Vagina (tissue), 2 donors: ENCODE data around the gene CAMSAP1. TPM values are rescaled to one million over a fixed set of nuclear protein-coding genes. Genes with fewer than 3 reads are reported as not detected.

Experiments used
- DNase-seq, 2 donors: peaks; one replicate each; pipeline ENCODE4 v3.0.0-alpha.2; 2017; ENCODE audit errors: extremely low spot score in 2 of 2
- H3K27ac ChIP-seq: fragments of 200-600 bp; sonication (generic); one replicate; pipeline ENCODE4 v1.5.1; 2019
- H3K27me3 ChIP-seq: fragments of 200-600 bp; sonication (generic); one replicate; pipeline ENCODE4 v1.5.1; 2019
- H3K36me3 ChIP-seq, 2 donors: fragments of 200-600 bp; sonication (generic); one replicate each; pipeline ENCODE4 v1.5.1; 2017 to 2019
- H3K4me1 ChIP-seq: fragments of 200-600 bp; sonication (generic); one replicate; pipeline ENCODE4 v1.5.1; 2019
- H3K4me3 ChIP-seq, 2 donors: fragments of 200-600 bp; sonication (generic); 1 replicate in 1 of 2; 2 replicates in 1 of 2; pipeline ENCODE4 v1.5.1; 2016 to 2019
- H3K9me3 ChIP-seq: fragments of 200-600 bp; sonication (generic); one replicate; pipeline ENCODE4 v1.5.1; 2019
- POLR2A ChIP-seq, 2 donors: fragments of 450-650 bp; IDR thresholded peaks; one replicate each; pipeline ENCODE4 v1.6.1; 2017; ENCODE audit warnings: antibody characterized with exemption in 2 of 2, mild to moderate bottlenecking in 2 of 2, moderate library complexity in 2 of 2
- POLR2AphosphoS5 ChIP-seq, 2 donors: sonication (generic); formaldehyde crosslinking; IDR thresholded peaks; one replicate each; pipeline ENCODE4 v1.9.0; 2017; ENCODE audit warnings: antibody characterized with exemption in 2 of 2, mild to moderate bottlenecking in 2 of 2, low read depth in 1 of 2; ENCODE audit not compliant: insufficient read depth in 1 of 2
- intact Hi-C: fragments of 100-400 bp; cut with DNase I; formaldehyde crosslinking; loops from one replicate; pipeline ENCODE4 v1.15.1; 2023
- total RNA-seq: library from RNA; depleted of rRNA; stranded (reverse); fragments of >200 nt; gene quantifications from one replicate; pipeline ENCODE4 v1.2.3, GENCODE V29; 2016
- TF ChIP-seq, protein P1 (sequence below), 3 experiments: fragments of 450-650 bp in 2 of 3; fragments of 200-600 bp in 1 of 3; sonication (generic) in 1 of 3; IDR thresholded peaks; one replicate each; pipeline ENCODE4 v1.5.1; 2017 to 2019; ENCODE audit warnings: antibody characterized with exemption in 3 of 3, mild to moderate bottlenecking in 2 of 3, moderate library complexity in 2 of 3

CAMSAP1 gene
- total RNA-seq, 1 donor from 2014 or later = 20.9 TPM

DNA sequence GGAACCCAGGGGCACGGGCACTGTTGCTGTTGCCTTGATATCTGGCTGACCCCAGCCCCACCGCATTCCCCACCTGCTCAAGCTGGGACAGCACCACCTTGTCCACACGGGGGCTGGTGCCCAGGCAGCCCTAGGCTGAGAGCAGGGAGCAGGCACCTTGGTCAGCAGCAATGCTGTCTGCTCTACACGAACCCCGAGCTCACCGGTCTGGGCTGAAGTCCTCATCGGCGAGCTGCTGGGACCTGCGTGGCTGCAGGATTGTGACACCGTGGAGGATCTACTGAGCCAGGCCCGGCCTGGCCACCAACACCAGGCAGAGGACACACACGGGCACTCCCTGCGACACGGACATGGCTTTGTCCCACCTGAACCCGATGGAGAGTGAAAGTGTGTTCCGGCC, 127.3 kb downstream of the CAMSAP1 start:
- TF ChIP-seq POLR2A (IDR thresholded peaks at IDR 0.05) = no peak
- TF ChIP-seq POLR2AphosphoS5 (IDR thresholded peaks at IDR 0.05; ENCODE audit: insufficient read depth in 1 of 2, low read depth in 1 of 2) = no peak
- TF ChIP-seq, protein P1, sequence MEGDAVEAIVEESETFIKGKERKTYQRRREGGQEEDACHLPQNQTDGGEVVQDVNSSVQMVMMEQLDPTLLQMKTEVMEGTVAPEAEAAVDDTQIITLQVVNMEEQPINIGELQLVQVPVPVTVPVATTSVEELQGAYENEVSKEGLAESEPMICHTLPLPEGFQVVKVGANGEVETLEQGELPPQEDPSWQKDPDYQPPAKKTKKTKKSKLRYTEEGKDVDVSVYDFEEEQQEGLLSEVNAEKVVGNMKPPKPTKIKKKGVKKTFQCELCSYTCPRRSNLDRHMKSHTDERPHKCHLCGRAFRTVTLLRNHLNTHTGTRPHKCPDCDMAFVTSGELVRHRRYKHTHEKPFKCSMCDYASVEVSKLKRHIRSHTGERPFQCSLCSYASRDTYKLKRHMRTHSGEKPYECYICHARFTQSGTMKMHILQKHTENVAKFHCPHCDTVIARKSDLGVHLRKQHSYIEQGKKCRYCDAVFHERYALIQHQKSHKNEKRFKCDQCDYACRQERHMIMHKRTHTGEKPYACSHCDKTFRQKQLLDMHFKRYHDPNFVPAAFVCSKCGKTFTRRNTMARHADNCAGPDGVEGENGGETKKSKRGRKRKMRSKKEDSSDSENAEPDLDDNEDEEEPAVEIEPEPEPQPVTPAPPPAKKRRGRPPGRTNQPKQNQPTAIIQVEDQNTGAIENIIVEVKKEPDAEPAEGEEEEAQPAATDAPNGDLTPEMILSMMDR (IDR thresholded peaks at IDR 0.05) = no peak
- Histone ChIP-seq H3K4me1 (no peaks in the 10 kb centered on the region), H3K36me3 (no peaks in the 10 kb centered on the region), H3K9me3 (no peaks in the 10 kb centered on the region), H3K4me3 (no peak overlapping the region), H3K27me3 (no peaks in the 10 kb centered on the region), H3K27ac (no peak overlapping the region)
- intact Hi-C loops = no loop called here
- DNase-seq = no peak

DNA sequence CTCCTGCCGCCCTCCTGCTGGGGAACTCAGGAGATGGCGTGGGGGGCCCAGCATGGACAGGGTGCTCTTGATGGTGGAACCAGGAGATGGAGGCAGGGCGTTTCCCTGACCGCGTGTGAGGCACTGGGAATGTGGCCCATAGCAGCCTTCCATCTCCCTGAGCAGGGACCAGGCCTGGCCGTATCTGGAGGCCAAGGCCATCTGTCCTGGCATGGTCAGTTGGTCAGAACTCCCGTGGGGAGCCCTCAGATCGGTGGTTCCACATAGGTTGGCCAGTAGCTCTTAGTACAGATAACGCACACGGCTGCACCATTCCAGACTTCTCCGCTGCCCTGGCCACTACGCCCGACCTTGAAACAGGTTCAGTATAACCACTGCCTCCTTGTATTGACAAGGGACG, 127.8 kb downstream of the CAMSAP1 start:
- no peaks in the 10 kb centered on the region for H3K4me1 ChIP-seq
- no peaks in the 10 kb centered on the region for H3K36me3 ChIP-seq
- TF ChIP-seq POLR2AphosphoS5 (IDR thresholded peaks at IDR 0.05; ENCODE audit: insufficient read depth in 1 of 2, low read depth in 1 of 2) (no peak), POLR2A (IDR thresholded peaks at IDR 0.05) (no peak)
- TF ChIP-seq, protein P1 (IDR thresholded peaks at IDR 0.05) = no peak
- no peak overlapping the region for H3K4me3 ChIP-seq
- intact Hi-C loops = no loop called here
- no peaks in the 10 kb centered on the region for H3K9me3 ChIP-seq
- DNase-seq = no peak
- no peak overlapping the region for H3K27ac ChIP-seq
- H3K27me3 ChIP-seq = no peaks in the 10 kb centered on the region

DNA sequence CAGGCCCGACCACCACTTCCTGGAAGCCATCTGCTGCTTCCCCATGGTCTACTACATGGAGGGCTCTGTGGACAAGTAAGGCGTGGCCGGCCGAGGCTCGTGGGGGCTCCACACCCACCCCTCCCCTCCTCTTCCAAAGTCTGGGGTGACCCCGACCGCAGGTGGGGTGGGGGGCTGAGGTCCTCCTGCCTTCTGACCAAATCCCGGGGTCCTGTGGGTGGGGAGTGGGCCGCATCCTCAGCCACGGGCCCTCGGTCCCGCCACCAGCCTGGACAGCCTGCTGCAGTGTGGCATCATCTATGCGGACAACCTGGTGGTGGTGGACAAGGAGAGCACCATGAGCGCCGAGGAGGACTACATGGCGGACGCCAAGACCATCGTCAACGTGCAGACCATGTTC, 128.9 kb downstream of the CAMSAP1 start:
- TF ChIP-seq, protein P1 (IDR thresholded peaks at IDR 0.05) = no peak
- no peak for TF ChIP-seq POLR2AphosphoS5 (IDR thresholded peaks at IDR 0.05; ENCODE audit: insufficient read depth in 1 of 2, low read depth in 1 of 2)
- Histone ChIP-seq H3K27me3 (no peaks in the 10 kb centered on the region), H3K9me3 (no peaks in the 10 kb centered on the region), H3K4me3 (no peak overlapping the region), H3K27ac (no peak overlapping the region), H3K36me3 (no peaks in the 10 kb centered on the region), H3K4me1 (no peaks in the 10 kb centered on the region)
- DNase-seq = no peak
- intact Hi-C loops = no loop called here

DNA sequence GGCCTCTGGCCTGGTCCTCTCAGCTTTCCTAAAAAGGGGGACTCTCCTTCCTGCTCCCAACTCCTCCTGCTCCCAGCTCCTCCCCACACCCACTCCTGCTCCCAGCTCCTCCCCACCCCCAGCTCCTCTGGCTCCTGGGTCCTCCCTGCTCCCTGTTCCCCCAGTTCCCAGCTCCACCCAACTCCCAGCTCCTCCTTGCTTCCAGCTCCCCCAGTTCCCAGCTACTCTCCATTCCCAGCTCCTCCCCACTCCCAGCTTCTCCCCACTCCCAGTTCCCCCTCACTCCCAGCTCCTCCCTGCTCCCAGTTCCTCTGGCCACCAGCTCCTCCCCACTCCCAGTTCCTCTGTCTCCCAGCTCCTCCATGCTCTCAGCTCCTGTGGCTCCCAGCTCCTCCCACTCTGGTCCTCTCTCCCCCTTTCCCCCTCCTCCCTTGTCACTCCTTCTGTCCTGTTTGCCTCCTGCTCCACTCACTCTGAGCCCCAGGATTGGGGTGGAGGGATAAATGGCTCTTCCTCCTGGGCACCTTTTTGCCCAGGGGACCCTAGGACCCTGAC, 129.6 kb downstream of the CAMSAP1 start:
- intact Hi-C loops = no loop called here
- H3K27me3 ChIP-seq = no peaks in the 10 kb centered on the region
- H3K4me3 ChIP-seq = no peak overlapping the region
- H3K4me1 ChIP-seq = no peaks in the 10 kb centered on the region
- no peak overlapping the region for H3K27ac ChIP-seq
- TF ChIP-seq, protein P1 (IDR thresholded peaks at IDR 0.05) = no peak
- TF ChIP-seq POLR2A (IDR thresholded peaks at IDR 0.05) = no peak
- TF ChIP-seq POLR2AphosphoS5 (IDR thresholded peaks at IDR 0.05; ENCODE audit: insufficient read depth in 1 of 2, low read depth in 1 of 2) = no peak
- H3K9me3 ChIP-seq = no peaks in the 10 kb centered on the region
- no peaks in the 10 kb centered on the region for H3K36me3 ChIP-seq
- no peak for DNase-seq

DNA sequence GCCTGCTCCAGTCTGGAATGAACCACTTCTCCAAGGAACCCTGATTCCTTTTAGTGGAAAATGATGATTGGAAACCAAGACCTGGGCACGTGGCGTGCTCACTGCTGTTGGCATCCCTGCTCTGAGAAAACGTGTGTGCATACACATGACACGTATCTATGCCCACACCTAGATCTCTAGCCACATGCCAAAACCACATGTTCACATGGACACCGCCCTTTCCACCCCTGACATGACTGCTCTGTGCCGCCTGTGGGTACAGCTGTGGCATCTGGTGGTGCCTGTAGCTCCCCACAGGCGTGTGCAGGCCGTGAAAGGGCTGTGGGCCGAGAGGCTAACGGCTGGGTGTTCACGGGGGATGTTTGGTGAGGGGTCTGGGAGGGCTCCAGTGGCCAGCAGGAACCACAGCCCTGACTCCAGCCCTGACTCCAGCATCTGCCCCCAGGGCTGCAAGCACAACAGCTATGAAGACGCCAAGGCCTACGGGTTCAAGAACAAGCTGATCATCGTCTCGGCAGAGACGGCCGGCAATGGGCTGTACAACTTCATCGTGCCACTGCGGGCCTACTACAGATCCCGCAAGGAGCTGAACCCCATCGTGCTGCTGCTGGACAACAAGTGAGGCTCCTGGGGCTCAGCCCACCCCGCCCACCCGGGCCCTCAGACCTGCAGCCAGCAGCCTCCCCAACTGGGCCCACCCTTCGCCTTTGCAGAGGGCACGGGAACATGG, 130.3 kb downstream of the CAMSAP1 start:
- Histone ChIP-seq H3K4me3 (no peak overlapping the region), H3K27me3 (no peaks in the 10 kb centered on the region), H3K36me3 (no peaks in the 10 kb centered on the region), H3K4me1 (no peaks in the 10 kb centered on the region), H3K27ac (no peak overlapping the region), H3K9me3 (no peaks in the 10 kb centered on the region)
- TF ChIP-seq, protein P1 (IDR thresholded peaks at IDR 0.05) = no peak
- TF ChIP-seq POLR2AphosphoS5 (IDR thresholded peaks at IDR 0.05; ENCODE audit: insufficient read depth in 1 of 2, low read depth in 1 of 2) (no peak), POLR2A (IDR thresholded peaks at IDR 0.05) (no peak)
- DNase-seq = no peak
- intact Hi-C loops = no loop called here
